ENCODE measurements around the gene EDAR.

Gene EDAR

GRCh38 chr2:108911807-108912628 lies 77.0 kb downstream of the EDAR start:
- no peak for TF ChIP-seq CTCF (conservative IDR thresholded peaks at IDR 0.05; ENCODE audit: low read depth)
- CTCF ChIA-PET: interaction anchor here (0.5 kb wide), 1 partner anchor 72 kb away, joined by 4 read pairs; no protein-coding TSS in a partner anchor
- DNase-seq (ENCODE audit: low spot score): no peak
- H3K27ac ChIP-seq: no peak overlapping the region
- POLR2A ChIA-PET (ENCODE audit: low non-redundant PET): no interaction called here

- CTCF ChIA-PET: interaction anchor here (0.5 kb wide), 1 partner anchor 72 kb away, joined by 4 read pairs; no protein-coding TSS in a partner anchor
Measured at GRCh38 chr2:108911401-108911800, 77.6 kb downstream of the EDAR start.

GRCh38 chr2:108910541-108911396 lies 78.3 kb downstream of the EDAR start:
- DNase-seq (ENCODE audit: low spot score): no peak
- ChIA-PET POLR2A (ENCODE audit: low non-redundant PET) (interaction anchor here (0.7 kb wide), 1 partner anchor 58 kb away, joined by 5 read pairs; no protein-coding TSS in a partner anchor), CTCF (interaction anchor here (0.5 kb wide), 1 partner anchor 71 kb away, joined by 4 read pairs; no protein-coding TSS in a partner anchor)
- no peak overlapping the region for H3K27ac ChIP-seq
- TF ChIP-seq CTCF (conservative IDR thresholded peaks at IDR 0.05; ENCODE audit: low read depth): no peak

More at GRCh38 chr2:108911401-108911800, 77.6 kb downstream of the EDAR start:
- H3K27ac ChIP-seq: no peak overlapping the region
- TF ChIP-seq CTCF (conservative IDR thresholded peaks at IDR 0.05; ENCODE audit: low read depth): no peak
- no peak for DNase-seq (ENCODE audit: low spot score)
- POLR2A ChIA-PET (ENCODE audit: low non-redundant PET): no interaction called here

- ChIA-PET CTCF (no interaction called here), POLR2A (ENCODE audit: low non-redundant PET) (interaction anchor here (0.7 kb wide), 1 partner anchor 57 kb away, joined by 5 read pairs; no protein-coding TSS in a partner anchor)
- TF ChIP-seq CTCF (conservative IDR thresholded peaks at IDR 0.05; ENCODE audit: low read depth): no peak
- no peak overlapping the region for H3K27ac ChIP-seq
- DNase-seq (ENCODE audit: low spot score): no peak
Measured at GRCh38 chr2:108910011-108910431, 79.0 kb downstream of the EDAR start.

GRCh38 chr2:108909275-108909823 lies 79.7 kb downstream of the EDAR start:
- no peak for DNase-seq (ENCODE audit: low spot score)
- no peak for TF ChIP-seq CTCF (conservative IDR thresholded peaks at IDR 0.05; ENCODE audit: low read depth)
- ChIA-PET CTCF (no interaction called here), POLR2A (ENCODE audit: low non-redundant PET) (no interaction called here)
- H3K27ac ChIP-seq: no peak overlapping the region

DNA sequence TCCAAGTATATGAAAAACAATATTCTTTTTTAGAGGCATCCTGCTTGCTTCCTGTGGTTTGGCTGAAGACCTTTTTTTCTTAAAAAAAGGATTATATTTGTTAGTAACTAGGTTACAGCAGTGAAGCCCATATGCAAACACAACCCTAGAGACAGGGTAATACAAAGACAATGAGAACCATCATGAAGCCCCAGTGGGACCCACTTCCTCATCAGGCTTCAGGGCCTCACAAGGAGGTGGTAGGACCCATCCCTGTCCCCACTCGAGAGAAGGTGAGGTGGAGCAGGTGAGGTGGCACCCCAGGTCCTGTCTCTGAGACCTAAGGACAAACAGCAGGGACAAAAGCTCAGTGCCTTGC lies 80.3 kb downstream of the EDAR start:
- CTCF ChIA-PET: no interaction called here
- no peak for TF ChIP-seq CTCF (conservative IDR thresholded peaks at IDR 0.05; ENCODE audit: low read depth)
- POLR2A ChIA-PET (ENCODE audit: low non-redundant PET): no interaction called here

More for the DNA sequence above, 80.3 kb downstream of the EDAR start:
- no peak for DNase-seq (ENCODE audit: low spot score)
- H3K27ac ChIP-seq: no peak overlapping the region
